ENCODE results near the gene SUPT20H. TPM values are rescaled to one million over a fixed set of nuclear protein-coding genes. Genes with fewer than 3 reads are reported as not detected.
A peak's percentile ranks its signal among the peaks of the same experiment; 100 is the strongest.
"Not testable (repeated sequence)": the region's sequence is repeated elsewhere in the genome, so short reads cannot be mapped to it uniquely, and the experiment has no call there.

SUPT20H gene
- total and polyA plus RNA-seq, 4 experiments from 2014 or later = 59.9 to 105 (median 85.1) TPM

DNA sequence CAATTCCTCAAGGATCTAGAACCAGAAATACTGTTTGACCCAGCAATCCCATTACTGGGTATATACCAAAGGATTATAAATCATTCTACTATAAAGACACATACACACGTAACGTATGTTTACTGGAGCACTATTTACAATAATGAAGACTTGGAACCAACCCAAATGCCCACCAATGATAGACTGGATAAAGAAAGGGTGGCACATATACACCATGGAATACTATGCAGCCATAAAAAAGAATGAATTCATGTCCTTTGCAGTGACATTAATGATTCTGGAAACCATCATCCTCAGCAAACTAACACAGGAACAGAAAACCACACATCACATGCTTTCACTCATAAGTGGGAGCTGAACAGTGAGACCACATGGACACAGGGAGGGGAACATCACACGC lies 6.4 kb downstream of the SUPT20H start:
- H3K27ac ChIP-seq (ENCODE audit: low read depth, low read length); CTCF ChIA-PET (ENCODE audit: partially characterized antibody); DNase-seq; H3K27me3 ChIP-seq (ENCODE audit: insufficient read depth, low read length); H3K27me3 Mint-ChIP-seq; H3K4me3 ChIP-seq (ENCODE audit: low read length in 2 of 2); intact Hi-C loops (cut with micrococcal nuclease); H3K36me3 ChIP-seq (ENCODE audit: insufficient read depth, low read length); H3K9me3 ChIP-seq (ENCODE audit: control insufficient read depth in 1 of 2, low read length in 2 of 2); H3K9me3 Mint-ChIP-seq; POLR2A ChIA-PET (ENCODE audit: partially characterized antibody): not testable (repeated sequence)
- Mint-ChIP-seq H3K27ac (peak overlapping the region in 1 of 7 donors; percentile 48), H3K36me3 (peaks cover 27 to 37% of the 10 kb centered on the region in 2 donors), H3K4me1 (peaks cover 33 to 68% (median 45%) of the 10 kb centered on the region in 4 donors), H3K4me3 (peak overlapping the region in 3 of 8 donors; percentile 13 to 32 (median 26))
- H3K4me1 ChIP-seq (ENCODE audit: insufficient read depth, low read length) = peaks cover 30% of the 10 kb centered on the region

DNA sequence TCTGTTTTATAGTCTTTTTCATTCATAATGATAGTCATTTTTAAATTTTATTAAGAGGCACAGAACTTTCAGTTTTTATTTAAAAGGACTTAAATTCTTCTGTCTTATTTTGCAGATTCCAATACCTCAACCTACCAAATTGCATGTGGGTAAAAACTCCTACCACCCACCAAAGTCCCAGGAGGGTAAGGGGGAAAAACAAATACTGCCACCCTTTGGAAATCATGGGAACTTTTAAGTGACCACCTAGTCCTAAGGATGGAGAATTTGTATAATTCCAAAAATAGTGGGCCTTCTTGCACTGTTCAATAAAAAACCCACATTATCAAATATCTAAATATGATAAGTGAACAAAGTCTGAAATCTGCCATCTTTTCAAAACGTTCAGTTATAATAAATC lies 9.7 kb downstream of the SUPT20H start:
- ChIA-PET CTCF (ENCODE audit: partially characterized antibody) (no interaction called here), POLR2A (ENCODE audit: partially characterized antibody) (no interaction called here)
- Mint-ChIP-seq H3K27ac (no peak overlapping the region), H3K36me3 (peaks cover 32 to 47% of the 10 kb centered on the region in 2 donors), H3K4me3 (no peak overlapping the region), H3K27me3 (no peaks in the 10 kb centered on the region), H3K4me1 (peaks cover 29 to 43% (median 33%) of the 10 kb centered on the region in 4 donors), H3K9me3 (peaks cover 0 to 7% (median 0%) of the 10 kb centered on the region in 8 donors)
- H3K9me3 ChIP-seq (ENCODE audit: control insufficient read depth in 1 of 2, low read length in 2 of 2) = no peaks in the 10 kb centered on the region
- intact Hi-C loops (cut with micrococcal nuclease) = no loop called here
- no peak overlapping the region for H3K27ac ChIP-seq (ENCODE audit: low read depth, low read length)
- H3K27me3 ChIP-seq (ENCODE audit: insufficient read depth, low read length) = no peaks in the 10 kb centered on the region
- H3K4me1 ChIP-seq (ENCODE audit: insufficient read depth, low read length) = peaks cover 17% of the 10 kb centered on the region
- peaks cover 13% of the 10 kb centered on the region for H3K36me3 ChIP-seq (ENCODE audit: insufficient read depth, low read length)
- no peak overlapping the region for H3K4me3 ChIP-seq (ENCODE audit: low read length in 2 of 2)
- no peak for DNase-seq

DNA sequence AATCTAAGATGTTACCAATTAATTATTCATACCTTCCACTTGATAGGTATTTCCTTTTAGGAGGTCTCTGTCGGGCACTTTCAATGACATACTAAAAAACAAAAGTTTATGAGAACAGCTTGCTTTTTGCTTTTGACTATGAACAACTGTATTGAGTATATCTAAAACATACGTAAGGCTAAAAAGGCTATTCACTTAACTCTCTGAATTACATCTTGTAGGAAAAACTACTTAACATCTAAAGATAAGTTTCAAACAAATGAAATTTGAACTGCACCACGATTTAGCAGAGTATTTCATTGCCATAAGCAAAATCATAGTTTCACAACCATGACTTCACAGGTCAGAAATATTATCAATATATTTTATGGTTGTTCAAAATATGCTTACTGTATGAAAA lies 11.6 kb downstream of the SUPT20H start:
- ChIA-PET POLR2A (ENCODE audit: partially characterized antibody) (interaction anchor here (0.6 to 1.3 kb wide), 2 partner anchors 11 to 26 kb away, joined by 3 to 5 read pairs; no protein-coding TSS in a partner anchor), CTCF (ENCODE audit: partially characterized antibody) (no interaction called here)

DNA sequence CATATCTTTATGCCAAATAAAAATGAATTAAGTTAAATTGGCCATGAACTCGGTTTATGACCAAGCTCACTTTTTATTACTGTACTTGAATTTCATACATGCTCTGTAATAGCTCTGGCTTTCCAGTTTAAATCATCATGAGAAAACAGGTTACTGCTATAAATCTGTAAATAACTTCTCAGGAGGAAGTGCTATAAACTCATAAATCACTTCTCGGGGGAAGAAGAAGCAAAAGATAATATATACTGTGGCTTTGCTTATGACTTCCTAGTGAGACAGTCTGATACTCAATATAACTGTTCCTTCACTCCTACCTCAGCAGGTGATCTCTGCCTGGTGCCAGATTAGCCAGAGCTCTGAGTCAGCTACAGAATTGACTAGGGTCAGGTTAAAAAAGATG lies 12.5 kb downstream of the SUPT20H start:
- peak overlapping the region in 4 of 7 donors; percentile 3 to 52 (median 50) for H3K27ac Mint-ChIP-seq
- peaks cover 14% of the 10 kb centered on the region for H3K4me1 ChIP-seq (ENCODE audit: insufficient read depth, low read length)
- no peaks in the 10 kb centered on the region for H3K9me3 ChIP-seq (ENCODE audit: control insufficient read depth in 1 of 2, low read length in 2 of 2)
- ChIA-PET POLR2A (ENCODE audit: partially characterized antibody) (interaction anchor here (0.6 to 1.4 kb wide), 3 partner anchors 12 to 47 kb away, joined by 3 to 6 read pairs (median 5); partner anchors contain the start of genes ALG5 and EXOSC8), CTCF (ENCODE audit: partially characterized antibody) (no interaction called here)
- H3K4me3 Mint-ChIP-seq = no peak overlapping the region
- H3K27me3 Mint-ChIP-seq = no peaks in the 10 kb centered on the region
- peaks cover 35 to 52% of the 10 kb centered on the region in 2 donors for H3K36me3 Mint-ChIP-seq
- H3K36me3 ChIP-seq (ENCODE audit: insufficient read depth, low read length) = peaks cover 37% of the 10 kb centered on the region
- intact Hi-C loops (cut with micrococcal nuclease) = no loop called here
- H3K4me1 Mint-ChIP-seq = peaks cover 10 to 17% (median 13%) of the 10 kb centered on the region in 4 donors
- no peak for DNase-seq
- H3K27me3 ChIP-seq (ENCODE audit: insufficient read depth, low read length) = no peaks in the 10 kb centered on the region
- H3K27ac ChIP-seq (ENCODE audit: low read depth, low read length) = no peak overlapping the region
- H3K9me3 Mint-ChIP-seq = no peaks in the 10 kb centered on the region
- no peak overlapping the region for H3K4me3 ChIP-seq (ENCODE audit: low read length in 2 of 2)

More for the DNA sequence above, 11.6 kb downstream of the SUPT20H start:
- no peak overlapping the region for H3K27ac ChIP-seq (ENCODE audit: low read depth, low read length)
- Mint-ChIP-seq H3K36me3 (peaks cover 32 to 52% of the 10 kb centered on the region in 2 donors), H3K4me3 (no peak overlapping the region), H3K9me3 (peaks cover 0 to 3% (median 0%) of the 10 kb centered on the region in 8 donors), H3K4me1 (peaks cover 19 to 24% (median 21%) of the 10 kb centered on the region in 4 donors), H3K27me3 (no peaks in the 10 kb centered on the region), H3K27ac (no peak overlapping the region)
- DNase-seq = no peak
- no peaks in the 10 kb centered on the region for H3K27me3 ChIP-seq (ENCODE audit: insufficient read depth, low read length)
- peaks cover 29% of the 10 kb centered on the region for H3K36me3 ChIP-seq (ENCODE audit: insufficient read depth, low read length)
- H3K4me3 ChIP-seq (ENCODE audit: low read length in 2 of 2) = no peak overlapping the region
- intact Hi-C loops (cut with micrococcal nuclease) = no loop called here
- peaks cover 17% of the 10 kb centered on the region for H3K4me1 ChIP-seq (ENCODE audit: insufficient read depth, low read length)
- no peaks in the 10 kb centered on the region for H3K9me3 ChIP-seq (ENCODE audit: control insufficient read depth in 1 of 2, low read length in 2 of 2)

DNA sequence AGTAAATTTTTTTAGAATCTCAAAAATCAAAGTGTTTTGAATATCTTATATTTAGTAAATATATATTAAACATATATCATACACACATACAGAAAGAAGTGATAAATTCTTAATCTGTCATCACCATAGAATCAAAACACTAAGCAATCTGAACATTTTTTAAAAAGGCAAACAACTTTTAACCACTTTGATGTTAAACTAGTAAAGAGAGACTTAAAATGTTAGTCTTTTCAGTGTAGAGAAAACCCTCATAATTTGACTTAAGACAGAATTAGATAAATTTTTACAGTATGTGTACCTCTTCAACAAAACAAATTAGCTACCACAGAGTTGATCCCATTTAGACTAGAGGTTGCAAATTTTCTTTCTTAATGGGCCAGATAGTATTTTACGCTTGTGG lies 13.4 kb downstream of the SUPT20H start:
- intact Hi-C loops (cut with micrococcal nuclease) = no loop called here
- H3K4me1 Mint-ChIP-seq = peaks cover under 1 to 11% (median 8%) of the 10 kb centered on the region in 4 donors
- H3K4me3 Mint-ChIP-seq = no peak overlapping the region
- CTCF ChIA-PET (ENCODE audit: partially characterized antibody) = no interaction called here
- H3K27ac ChIP-seq (ENCODE audit: low read depth, low read length) = no peak overlapping the region
- no peak for DNase-seq
- POLR2A ChIA-PET (ENCODE audit: partially characterized antibody) = interaction anchor here (1.4 kb wide), 1 partner anchor 46 kb away, joined by 6 read pairs; the partner anchor contains the start of genes ALG5 and EXOSC8
- no peaks in the 10 kb centered on the region for H3K27me3 Mint-ChIP-seq
- peaks cover 36 to 53% of the 10 kb centered on the region in 2 donors for H3K36me3 Mint-ChIP-seq
- no peak overlapping the region for H3K27ac Mint-ChIP-seq
- H3K27me3 ChIP-seq (ENCODE audit: insufficient read depth, low read length) = no peaks in the 10 kb centered on the region
- peaks cover 6% of the 10 kb centered on the region for H3K4me1 ChIP-seq (ENCODE audit: insufficient read depth, low read length)
- no peaks in the 10 kb centered on the region for H3K9me3 Mint-ChIP-seq
- H3K4me3 ChIP-seq (ENCODE audit: low read length in 2 of 2) = no peak overlapping the region
- no peaks in the 10 kb centered on the region for H3K9me3 ChIP-seq (ENCODE audit: control insufficient read depth in 1 of 2, low read length in 2 of 2)
- H3K36me3 ChIP-seq (ENCODE audit: insufficient read depth, low read length) = peaks cover 45% of the 10 kb centered on the region

DNA sequence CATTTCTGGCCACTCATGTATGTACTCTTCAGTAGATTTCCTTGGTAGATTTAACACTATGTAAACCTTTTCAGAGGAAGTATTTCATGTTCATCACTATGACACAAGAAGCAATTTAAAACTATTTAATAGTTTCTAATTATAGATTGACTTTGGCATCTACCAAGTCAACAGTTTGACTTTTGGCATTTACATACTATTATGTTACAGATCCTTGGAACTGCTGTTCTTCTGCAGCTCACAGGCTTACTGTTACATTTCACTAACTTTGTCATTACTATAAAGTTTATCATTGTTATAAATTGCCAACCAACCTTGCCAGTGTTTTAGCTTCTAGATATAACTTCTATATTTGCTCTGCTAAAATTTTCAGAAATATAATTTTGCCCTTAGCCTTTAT lies 18.7 kb downstream of the SUPT20H start:
- intact Hi-C loops (cut with micrococcal nuclease) = no loop called here
- CTCF ChIA-PET (ENCODE audit: partially characterized antibody) = no interaction called here
- Mint-ChIP-seq H3K27me3 (no peaks in the 10 kb centered on the region), H3K9me3 (no peaks in the 10 kb centered on the region), H3K4me3 (no peak overlapping the region), H3K4me1 (peaks cover 0 to 5% (median 4%) of the 10 kb centered on the region in 4 donors), H3K36me3 (peaks cover 40 to 76% of the 10 kb centered on the region in 2 donors), H3K27ac (no peak overlapping the region)
- POLR2A ChIA-PET (ENCODE audit: partially characterized antibody) = interaction anchor here (0.7 kb wide), 1 partner anchor 9 kb away, joined by 3 read pairs; no protein-coding TSS in a partner anchor
- peaks cover 60% of the 10 kb centered on the region for H3K36me3 ChIP-seq (ENCODE audit: insufficient read depth, low read length)
- no peak for DNase-seq
- H3K9me3 ChIP-seq (ENCODE audit: control insufficient read depth in 1 of 2, low read length in 2 of 2) = no peaks in the 10 kb centered on the region
- no peaks in the 10 kb centered on the region for H3K4me1 ChIP-seq (ENCODE audit: insufficient read depth, low read length)
- no peak overlapping the region for H3K4me3 ChIP-seq (ENCODE audit: low read length in 2 of 2)
- no peak overlapping the region for H3K27ac ChIP-seq (ENCODE audit: low read depth, low read length)
- no peaks in the 10 kb centered on the region for H3K27me3 ChIP-seq (ENCODE audit: insufficient read depth, low read length)

DNA sequence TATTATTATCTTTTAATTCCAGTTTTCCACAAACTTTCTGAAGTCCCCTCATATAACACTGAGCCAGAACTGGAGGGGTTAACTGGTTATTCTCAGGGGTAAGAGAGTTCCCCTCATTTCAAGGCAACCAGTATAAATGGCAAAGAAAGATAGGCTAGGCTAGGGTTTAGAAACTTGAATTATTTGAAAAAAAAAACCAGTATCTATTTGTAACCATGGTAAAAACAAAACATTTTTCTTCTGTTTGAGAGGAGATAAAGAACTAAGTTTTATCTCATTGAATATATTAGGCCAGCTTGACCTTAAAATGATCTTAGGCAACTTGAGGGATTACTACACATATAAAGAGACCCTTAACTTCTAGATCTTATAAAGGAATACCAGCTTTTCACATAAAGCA lies 19.6 kb downstream of the SUPT20H start:
- H3K4me1 ChIP-seq (ENCODE audit: insufficient read depth, low read length) = no peaks in the 10 kb centered on the region
- ChIA-PET POLR2A (ENCODE audit: partially characterized antibody) (no interaction called here), CTCF (ENCODE audit: partially characterized antibody) (interaction anchor here (1.4 kb wide), 1 partner anchor 16 kb away, joined by 3 read pairs; no protein-coding TSS in a partner anchor)
- no peak overlapping the region for H3K4me3 ChIP-seq (ENCODE audit: low read length in 2 of 2)
- peaks cover 57% of the 10 kb centered on the region for H3K36me3 ChIP-seq (ENCODE audit: insufficient read depth, low read length)
- DNase-seq = no peak
- H3K27ac ChIP-seq (ENCODE audit: low read depth, low read length) = no peak overlapping the region
- Mint-ChIP-seq H3K9me3 (no peaks in the 10 kb centered on the region), H3K36me3 (peaks cover 45 to 82% of the 10 kb centered on the region in 2 donors), H3K4me1 (peaks cover 0 to 5% (median 4%) of the 10 kb centered on the region in 4 donors), H3K27ac (no peak overlapping the region), H3K27me3 (no peaks in the 10 kb centered on the region), H3K4me3 (no peak overlapping the region)
- intact Hi-C loops (cut with micrococcal nuclease) = no loop called here
- H3K27me3 ChIP-seq (ENCODE audit: insufficient read depth, low read length) = no peaks in the 10 kb centered on the region
- no peaks in the 10 kb centered on the region for H3K9me3 ChIP-seq (ENCODE audit: control insufficient read depth in 1 of 2, low read length in 2 of 2)

All from CD4-positive, alpha-beta memory T cell (primary cell).